Loucy (cell line): ENCODE measurements around the gene BCL2L14.

Experiments used
- H2AFZ ChIP-seq: fragments of 200-600 bp; sonication (generic); 2 replicates; pipeline ENCODE4 v1.6.0; 2016; ENCODE audit warnings: antibody characterized with exemption, mild to moderate bottlenecking, low read length, moderate library complexity
- H3F3A ChIP-seq: fragments of 200-600 bp; 2 replicates; pipeline ENCODE4 v1.6.0; 2016; ENCODE audit warnings: antibody characterized with exemption, low read depth, mild to moderate bottlenecking
- H3K27me3 ChIP-seq: fragments of 200-600 bp; sonication (generic); 2 replicates; pipeline ENCODE4 v1.6.1; 2014; ENCODE audit warnings: low read length, mild to moderate bottlenecking; ENCODE audit not compliant: insufficient read depth, poor library complexity, severe bottlenecking
- H3K36me3 ChIP-seq: fragments of 200-600 bp; sonication (generic); 2 replicates; pipeline ENCODE4 v1.6.1; 2016; ENCODE audit warnings: low read length; ENCODE audit not compliant: insufficient read depth
- H3K4me1 ChIP-seq: fragments of 200-600 bp; sonication (generic); 2 replicates; pipeline ENCODE4 v1.5.1; 2014; ENCODE audit warnings: low read length, mild to moderate bottlenecking; ENCODE audit not compliant: insufficient read depth, poor library complexity, severe bottlenecking
- H3K4me2 ChIP-seq: fragments of 200-600 bp; sonication (generic); 2 replicates; pipeline ENCODE4 v1.6.0; 2014; ENCODE audit warnings: antibody characterized with exemption, low read length, low read depth, mild to moderate bottlenecking; ENCODE audit not compliant: poor library complexity, severe bottlenecking
- H3K4me3 ChIP-seq: fragments of 200-600 bp; sonication (generic); 2 replicates; pipeline ENCODE4 v1.5.1; 2014; ENCODE audit warnings: low read length, mild to moderate bottlenecking, mixed read lengths; ENCODE audit not compliant: poor library complexity, severe bottlenecking
- H3K79me2 ChIP-seq: fragments of 200-600 bp; sonication (generic); 2 replicates; pipeline ENCODE4 v1.6.1; 2014; ENCODE audit warnings: low read length; ENCODE audit not compliant: insufficient read depth
- H3K9ac ChIP-seq: fragments of 200-600 bp; sonication (generic); 2 replicates; pipeline ENCODE4 v1.6.0; 2014; ENCODE audit warnings: mild to moderate bottlenecking, low read depth, low read length, moderate library complexity; ENCODE audit not compliant: poor library complexity, severe bottlenecking
- H3K9me2 ChIP-seq: fragments of 200-600 bp; sonication (generic); replicated peaks from 2 replicates; pipeline ENCODE4 v1.6.1; 2016; ENCODE audit warnings: low read depth, low read length, mixed read lengths
- H3K9me3 ChIP-seq: fragments of 200-600 bp; sonication (generic); 2 replicates; pipeline ENCODE4 v1.6.1; 2014; ENCODE audit warnings: mild to moderate bottlenecking, antibody characterized with exemption, low read length, low read depth; ENCODE audit not compliant: insufficient read depth
- H4K20me1 ChIP-seq: fragments of 200-600 bp; sonication (generic); 2 replicates; pipeline ENCODE4 v1.6.0; 2014; ENCODE audit warnings: antibody characterized with exemption, low read length, mild to moderate bottlenecking; ENCODE audit not compliant: insufficient read depth, poor library complexity, severe bottlenecking
- CTCF ChIP-seq: fragments of 200-600 bp; sonication (generic); conservative IDR thresholded peaks from 2 replicates; pipeline ENCODE4 v1.5.1; 2014; ENCODE audit warnings: mild to moderate bottlenecking, antibody characterized with exemption, low read length
- EZH2phosphoT487 ChIP-seq: fragments of 200-600 bp; IDR thresholded peaks from 2 replicates; pipeline ENCODE4 v1.6.1; 2018; ENCODE audit warnings: antibody characterized with exemption, mild to moderate bottlenecking, moderate library complexity, borderline replicate concordance

Gene BCL2L14

GRCh38 chr12:12095021-12095420 lies 24.3 kb downstream of the BCL2L14 start:
- no peaks in the 10 kb centered on the region for H3F3A ChIP-seq
- H3K9me3 ChIP-seq, result no peaks in the 10 kb centered on the region
- H3K79me2 ChIP-seq, result no peaks in the 10 kb centered on the region
- H3K9me2 ChIP-seq, result no peaks in the 10 kb centered on the region
- H3K4me2 ChIP-seq, result no peak overlapping the region
- H3K36me3 ChIP-seq, result no peaks in the 10 kb centered on the region
- H4K20me1 ChIP-seq, result no peaks in the 10 kb centered on the region
- no peak overlapping the region for H3K4me3 ChIP-seq
- H2AFZ ChIP-seq, result no peak overlapping the region
- TF ChIP-seq CTCF, result no peak
- no peak for TF ChIP-seq EZH2phosphoT487
- H3K4me1 ChIP-seq, result no peaks in the 10 kb centered on the region
- no peak overlapping the region for H3K9ac ChIP-seq
- H3K27me3 ChIP-seq, result no peaks in the 10 kb centered on the region

GRCh38 chr12:12097891-12098690 lies 27.4 kb downstream of the BCL2L14 start:
- Histone ChIP-seq H3K9me2 (no peaks in the 10 kb centered on the region), H3K27me3 (no peaks in the 10 kb centered on the region), H3K79me2 (no peaks in the 10 kb centered on the region), H3K4me3 (no peak overlapping the region), H4K20me1 (no peaks in the 10 kb centered on the region), H2AFZ (no peak overlapping the region), H3K36me3 (no peaks in the 10 kb centered on the region), H3F3A (no peaks in the 10 kb centered on the region), H3K4me1 (no peaks in the 10 kb centered on the region), H3K4me2 (no peak overlapping the region), H3K9ac (no peak overlapping the region), H3K9me3 (no peaks in the 10 kb centered on the region)
- TF ChIP-seq EZH2phosphoT487 (no peak), CTCF (no peak)

DNA sequence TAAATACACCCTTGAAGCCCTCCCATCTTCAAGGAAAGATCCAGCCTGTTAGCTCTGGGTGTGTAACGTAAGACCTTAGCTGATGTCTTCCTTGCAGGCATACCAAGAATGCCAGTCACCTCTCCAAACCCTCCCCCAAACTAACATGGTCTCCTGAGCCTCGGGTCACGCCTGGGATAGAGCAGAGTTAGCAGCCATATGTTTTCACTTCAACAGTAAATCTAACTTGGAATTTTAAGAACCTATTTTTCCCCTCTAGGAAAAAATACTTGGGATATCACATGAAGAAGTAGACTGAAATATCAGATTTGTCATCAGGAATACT lies 27.9 kb downstream of the BCL2L14 start:
- Histone ChIP-seq H3K79me2 (no peaks in the 10 kb centered on the region), H3K27me3 (no peaks in the 10 kb centered on the region), H3K9me3 (no peaks in the 10 kb centered on the region), H3K4me3 (no peak overlapping the region), H3K9me2 (no peaks in the 10 kb centered on the region), H4K20me1 (no peaks in the 10 kb centered on the region), H3F3A (no peaks in the 10 kb centered on the region), H3K4me1 (no peaks in the 10 kb centered on the region), H3K9ac (no peak overlapping the region), H3K4me2 (no peak overlapping the region), H2AFZ (no peak overlapping the region), H3K36me3 (no peaks in the 10 kb centered on the region)
- TF ChIP-seq EZH2phosphoT487 (no peak), CTCF (no peak)
